Progenitor cell of endocrine pancreas (in vitro differentiated cells): ENCODE measurements around the gene LECT2. TPM values are rescaled to one million over a fixed set of nuclear protein-coding genes. Genes with fewer than 3 reads are reported as not detected.

Experiments used
- DNase-seq: peaks from one replicate; pipeline ENCODE4 v3.0.0; 2021; ENCODE audit warnings: low spot score; ENCODE audit not compliant: unreplicated experiment
- H3K27ac Mint-ChIP-seq: 2 replicates; pipeline ENCODE4 v1.8.0; 2021; ENCODE audit warnings: mild to moderate bottlenecking, moderate library complexity, mixed read lengths
- H3K27me3 Mint-ChIP-seq: 2 replicates; pipeline ENCODE4 v1.8.0; 2021; ENCODE audit warnings: mixed read lengths
- H3K36me3 Mint-ChIP-seq: 2 replicates; pipeline ENCODE4 v1.8.0; 2022; ENCODE audit warnings: mixed read lengths; ENCODE audit not compliant: insufficient read depth
- H3K4me1 Mint-ChIP-seq: 2 replicates; pipeline ENCODE4 v1.8.0; 2021; ENCODE audit warnings: low read depth, mixed read lengths
- H3K4me3 Mint-ChIP-seq: 2 replicates; pipeline ENCODE4 v1.8.0; 2021; ENCODE audit warnings: low read depth, mild to moderate bottlenecking, moderate library complexity, mixed read lengths
- H3K9me3 Mint-ChIP-seq: 2 replicates; pipeline ENCODE4 v1.8.0; 2021; ENCODE audit warnings: low read depth, mixed read lengths
- CTCF ChIP-seq: fragments of 200-600 bp; sonication (generic); IDR thresholded peaks from one replicate; pipeline ENCODE4 v1.5.0; 2021; ENCODE audit warnings: antibody characterized with exemption, mild to moderate bottlenecking; ENCODE audit not compliant: unreplicated experiment
- total RNA-seq: library from RNA; stranded (reverse); gene quantifications from 2 replicates; pipeline ENCODE4 v1.2.1, GENCODE V29; 2021

Gene LECT2
- total RNA-seq, 1 donor from 2014 or later: not detected

DNA sequence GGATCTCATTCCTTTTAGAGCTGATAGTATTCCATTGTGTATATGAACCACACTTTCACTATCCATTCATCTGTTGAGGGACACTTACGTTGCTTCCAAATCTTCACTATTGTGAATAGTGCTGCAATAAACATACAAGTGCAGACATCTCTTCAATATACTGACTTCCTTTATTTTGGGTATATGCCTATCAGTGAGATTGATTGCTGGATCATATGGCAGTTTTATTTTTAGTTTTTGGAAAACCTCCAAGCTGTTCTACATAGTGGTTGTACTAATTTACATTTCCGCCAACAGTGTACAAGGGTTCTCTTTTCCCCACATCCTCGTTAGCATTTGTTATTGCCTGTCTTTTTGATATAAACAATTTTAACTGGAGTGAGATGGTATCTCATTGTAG is 33.8 kb upstream of the LECT2 start:
- no peaks in the 10 kb centered on the region for H3K4me1 Mint-ChIP-seq
- H3K9me3 Mint-ChIP-seq: no peaks in the 10 kb centered on the region

DNA sequence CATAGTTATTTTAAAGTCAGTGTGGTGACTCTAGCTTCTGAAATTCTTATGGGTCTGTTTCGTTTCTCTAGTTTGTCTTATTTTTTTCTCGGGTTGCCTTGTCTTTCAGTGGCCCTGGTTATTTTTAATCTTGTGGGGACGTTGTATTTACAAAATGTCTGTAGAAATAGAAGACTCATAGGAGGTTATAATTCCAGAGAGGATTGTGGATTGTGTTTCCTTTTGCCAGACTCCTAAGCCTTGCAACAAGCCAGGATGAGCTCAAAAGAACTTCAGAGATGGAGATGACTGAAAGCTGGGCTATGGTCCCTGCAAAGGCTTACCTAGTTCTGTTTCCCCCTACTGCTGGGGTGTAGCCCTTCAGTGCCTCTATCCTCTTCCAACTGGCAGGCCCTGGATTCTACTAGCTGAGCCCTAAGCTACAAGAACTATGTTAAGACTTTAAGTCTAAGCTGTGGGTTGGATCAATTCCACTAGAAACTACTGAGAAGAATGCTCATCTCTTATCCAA is 32.2 kb upstream of the LECT2 start:
- Mint-ChIP-seq H3K36me3 (no peaks in the 10 kb centered on the region), H3K27ac (no peak overlapping the region), H3K4me3 (no peak overlapping the region), H3K9me3 (no peaks in the 10 kb centered on the region), H3K27me3 (peaks cover 26% of the 10 kb centered on the region), H3K4me1 (no peaks in the 10 kb centered on the region)
- DNase-seq: no peak
- TF ChIP-seq CTCF: no peak

More for the DNA sequence above, 33.8 kb upstream of the LECT2 start:
- no peak overlapping the region for H3K4me3 Mint-ChIP-seq
- H3K27ac Mint-ChIP-seq: no peak overlapping the region
- DNase-seq: no peak
- no peaks in the 10 kb centered on the region for H3K36me3 Mint-ChIP-seq
- H3K27me3 Mint-ChIP-seq: peaks cover 28% of the 10 kb centered on the region
- TF ChIP-seq CTCF: no peak

DNA sequence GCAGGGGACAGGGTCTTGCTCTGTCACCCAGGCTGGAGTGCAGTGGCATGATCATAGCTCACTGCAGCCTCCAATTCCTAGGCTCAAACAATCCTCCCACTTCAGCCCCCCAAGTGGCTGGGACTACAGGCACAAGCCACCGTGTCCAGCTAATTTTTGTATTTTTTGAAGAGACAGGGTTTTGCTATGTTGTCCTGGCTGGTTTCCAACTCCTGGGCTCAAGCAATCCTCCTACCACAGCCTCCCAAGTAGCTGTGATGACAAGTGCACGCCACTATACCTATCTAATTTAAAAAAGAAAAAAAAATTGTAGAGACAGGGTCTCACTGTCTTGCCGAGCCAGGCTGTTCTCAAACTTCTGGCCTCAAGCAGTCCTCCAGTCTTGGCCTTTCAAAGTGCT is 31.6 kb upstream of the LECT2 start:
- DNase-seq: no peak
- Mint-ChIP-seq H3K4me1 (no peaks in the 10 kb centered on the region), H3K9me3 (no peaks in the 10 kb centered on the region), H3K36me3 (no peaks in the 10 kb centered on the region), H3K4me3 (no peak overlapping the region), H3K27ac (no peak overlapping the region), H3K27me3 (peaks cover 22% of the 10 kb centered on the region)
- TF ChIP-seq CTCF: no peak

DNA sequence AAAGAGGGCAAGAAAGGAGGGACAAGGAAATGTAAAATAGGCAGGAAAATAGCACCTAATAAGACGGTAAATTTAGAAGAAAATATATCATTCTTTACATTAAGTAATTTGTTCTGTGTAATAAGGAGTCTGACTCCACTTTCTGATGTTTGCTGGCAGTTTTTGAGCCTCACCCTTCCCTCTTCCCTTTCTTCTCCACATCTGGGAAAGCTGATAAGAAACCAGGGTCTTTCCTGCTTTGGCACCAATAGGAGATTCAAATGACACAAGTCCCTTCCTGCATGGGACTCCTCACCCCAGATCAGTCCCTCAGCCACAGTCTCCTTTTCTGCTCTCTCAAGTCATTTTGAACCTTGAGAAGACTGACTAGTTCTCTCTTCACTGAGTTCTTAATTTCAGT is 31.2 kb upstream of the LECT2 start:
- H3K9me3 Mint-ChIP-seq: no peaks in the 10 kb centered on the region
- H3K27ac Mint-ChIP-seq: no peak overlapping the region
- no peaks in the 10 kb centered on the region for H3K4me1 Mint-ChIP-seq
- no peaks in the 10 kb centered on the region for H3K36me3 Mint-ChIP-seq
- no peak overlapping the region for H3K4me3 Mint-ChIP-seq
- peaks cover 21% of the 10 kb centered on the region for H3K27me3 Mint-ChIP-seq
- no peak for DNase-seq
- TF ChIP-seq CTCF: no peak

GRCh38 chr5:135980620-135981019 is 25.8 kb upstream of the LECT2 start:
- Mint-ChIP-seq H3K27ac (no peak overlapping the region), H3K36me3 (no peaks in the 10 kb centered on the region), H3K4me1 (no peaks in the 10 kb centered on the region), H3K27me3 (peaks cover 22% of the 10 kb centered on the region), H3K4me3 (no peak overlapping the region), H3K9me3 (no peaks in the 10 kb centered on the region)
- DNase-seq: no peak
- no peak for TF ChIP-seq CTCF
